NCI-H2196 (cell line): ENCODE measurements around the gene NEDD4.
"Not testable (repeated sequence)": the region's sequence is repeated elsewhere in the genome, so short reads cannot be mapped to it uniquely, and the experiment has no call there.

Experiments
- DNase-seq: peaks from one replicate; lab custom pipeline; 2025; ENCODE audit not compliant: unreplicated experiment; lab: John Stamatoyannopoulos, UW

The NEDD4 gene

GRCh38 chr15:55993111-55993803 lies at the start of gene NEDD4:
TSS of gene NEDD4 (minus strand) at chr15:55993612. CDS start at chr15:55993555, 57 bp downstream.
- peak; percentile 55 for DNase-seq

- no peak for DNase-seq
Measured at GRCh38 chr15:56042498-56042897, 49.1 kb upstream of the NEDD4 start.

- no peak for DNase-seq
Measured at GRCh38 chr15:56042031-56042430, 48.6 kb upstream of the NEDD4 start.

- peak; percentile 71 for DNase-seq
Measured at GRCh38 chr15:56040081-56041035, 46.9 kb upstream of the NEDD4 start.

- DNase-seq = no peak
Measured at GRCh38 chr15:56038707-56039106, 45.3 kb upstream of the NEDD4 start.

GRCh38 chr15:56038015-56038414 lies 44.6 kb upstream of the NEDD4 start:
- no peak for DNase-seq

GRCh38 chr15:56036546-56037067 lies 43.2 kb upstream of the NEDD4 start:
- DNase-seq = no peak

GRCh38 chr15:56035166-56035565 lies 41.8 kb upstream of the NEDD4 start:
- no peak for DNase-seq

GRCh38 chr15:56034514-56034913 lies 41.1 kb upstream of the NEDD4 start:
- no peak for DNase-seq

- DNase-seq = no peak
Measured at GRCh38 chr15:56032373-56032772, 39.0 kb upstream of the NEDD4 start.

- DNase-seq = no peak
Measured at GRCh38 chr15:56031836-56032235, 38.4 kb upstream of the NEDD4 start.

- DNase-seq = no peak
Measured at GRCh38 chr15:56031402-56031801, 38.0 kb upstream of the NEDD4 start.

- no peak for DNase-seq
Measured at GRCh38 chr15:56028430-56028829, 35.0 kb upstream of the NEDD4 start.

GRCh38 chr15:56023160-56023559 lies 29.7 kb upstream of the NEDD4 start:
- DNase-seq = not testable (repeated sequence)

- no peak for DNase-seq
Measured at GRCh38 chr15:56019819-56020486, 26.5 kb upstream of the NEDD4 start.

- no peak for DNase-seq
Measured at GRCh38 chr15:56019060-56019793, 25.8 kb upstream of the NEDD4 start.

- no peak for DNase-seq
Measured at GRCh38 chr15:56017920-56018319, 24.5 kb upstream of the NEDD4 start.

- DNase-seq = no peak
Measured at GRCh38 chr15:56017511-56017910, 24.1 kb upstream of the NEDD4 start.

- DNase-seq = no peak
Measured at GRCh38 chr15:56016281-56016680, 22.9 kb upstream of the NEDD4 start.

GRCh38 chr15:56014677-56015076 lies 21.3 kb upstream of the NEDD4 start:
- DNase-seq = no peak

GRCh38 chr15:56007053-56007452 lies 13.6 kb upstream of the NEDD4 start:
- not testable (repeated sequence) for DNase-seq
